Esophagus muscularis mucosa (tissue), 3 donors: ENCODE data around the gene NTM.

ENCODE experiments used
- POLR2A ChIP-seq: fragments of 450-650 bp; IDR thresholded peaks from one replicate; pipeline ENCODE4 v1.6.1; 2017; ENCODE audit warnings: antibody characterized with exemption, moderate library complexity, mild to moderate bottlenecking, low read depth
- POLR2AphosphoS5 ChIP-seq, 2 donors: sonication (generic); formaldehyde crosslinking; IDR thresholded peaks; one replicate each; pipeline ENCODE4 v1.6.1; 2017; ENCODE audit warnings: antibody characterized with exemption in 2 of 2
- TF ChIP-seq, protein P1 (sequence below), 3 experiments: fragments of 200-600 bp in 2 of 3; fragments of 450-650 bp in 1 of 3; sonication (generic) in 2 of 3; IDR thresholded peaks; one replicate each; pipeline ENCODE4 v1.5.1; 2017 to 2019; ENCODE audit warnings: antibody characterized with exemption in 3 of 3, mild to moderate bottlenecking in 2 of 3, moderate library complexity in 1 of 3

DNA sequence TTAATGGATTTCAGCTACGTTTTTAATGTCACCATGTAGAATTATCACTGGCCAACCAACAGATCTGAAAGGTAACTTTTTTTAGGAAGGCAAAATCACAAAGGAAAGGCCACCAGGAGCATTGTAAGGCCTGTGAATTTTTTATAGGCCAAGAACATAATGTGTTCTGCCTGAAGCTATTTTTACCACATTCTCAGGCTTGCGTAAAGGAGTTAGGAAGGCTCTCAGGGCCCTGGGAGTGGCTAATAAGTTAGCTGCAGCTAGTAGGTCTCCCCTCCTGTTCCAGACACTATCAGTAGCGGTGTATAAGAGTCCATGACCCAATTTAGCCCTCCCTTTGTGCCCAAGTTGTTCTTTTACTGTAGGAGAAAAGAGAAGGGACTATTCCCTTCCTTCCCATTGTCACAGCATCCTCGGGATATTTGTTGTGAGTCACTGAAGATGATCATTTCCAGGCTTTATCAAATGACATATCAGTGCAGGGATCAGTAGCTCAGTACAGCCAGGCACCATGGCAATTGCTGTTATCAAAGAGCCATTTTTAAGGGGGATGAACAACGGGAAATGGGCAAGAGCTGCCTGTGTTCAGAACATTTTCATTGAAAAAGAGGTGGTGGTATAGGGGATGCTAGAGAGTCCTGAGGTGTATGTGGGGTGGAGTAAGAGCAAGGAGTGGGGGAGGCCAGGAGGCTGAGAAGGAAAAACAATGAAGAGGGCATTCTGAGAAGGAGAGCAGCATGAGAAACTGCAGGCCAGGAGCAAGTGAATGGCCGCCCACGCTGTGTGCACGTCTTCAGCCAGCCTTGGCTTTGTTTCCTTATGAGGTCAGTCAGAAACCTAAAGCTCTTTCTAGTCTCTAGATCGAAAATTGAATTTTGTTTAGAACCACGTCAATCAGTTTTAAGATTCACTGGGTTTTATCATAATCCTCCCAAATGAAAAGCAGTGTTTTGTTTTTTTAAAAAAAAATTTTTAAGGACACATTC is 940.3 kb downstream of the NTM start:
- TF ChIP-seq, protein P1, sequence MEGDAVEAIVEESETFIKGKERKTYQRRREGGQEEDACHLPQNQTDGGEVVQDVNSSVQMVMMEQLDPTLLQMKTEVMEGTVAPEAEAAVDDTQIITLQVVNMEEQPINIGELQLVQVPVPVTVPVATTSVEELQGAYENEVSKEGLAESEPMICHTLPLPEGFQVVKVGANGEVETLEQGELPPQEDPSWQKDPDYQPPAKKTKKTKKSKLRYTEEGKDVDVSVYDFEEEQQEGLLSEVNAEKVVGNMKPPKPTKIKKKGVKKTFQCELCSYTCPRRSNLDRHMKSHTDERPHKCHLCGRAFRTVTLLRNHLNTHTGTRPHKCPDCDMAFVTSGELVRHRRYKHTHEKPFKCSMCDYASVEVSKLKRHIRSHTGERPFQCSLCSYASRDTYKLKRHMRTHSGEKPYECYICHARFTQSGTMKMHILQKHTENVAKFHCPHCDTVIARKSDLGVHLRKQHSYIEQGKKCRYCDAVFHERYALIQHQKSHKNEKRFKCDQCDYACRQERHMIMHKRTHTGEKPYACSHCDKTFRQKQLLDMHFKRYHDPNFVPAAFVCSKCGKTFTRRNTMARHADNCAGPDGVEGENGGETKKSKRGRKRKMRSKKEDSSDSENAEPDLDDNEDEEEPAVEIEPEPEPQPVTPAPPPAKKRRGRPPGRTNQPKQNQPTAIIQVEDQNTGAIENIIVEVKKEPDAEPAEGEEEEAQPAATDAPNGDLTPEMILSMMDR (IDR thresholded peaks at IDR 0.05): no peak
- TF ChIP-seq POLR2AphosphoS5 (IDR thresholded peaks at IDR 0.05): no peak
- no peak for TF ChIP-seq POLR2A
